ENCODE measurements around the gene BDKRB2.

Gene BDKRB2

DNA sequence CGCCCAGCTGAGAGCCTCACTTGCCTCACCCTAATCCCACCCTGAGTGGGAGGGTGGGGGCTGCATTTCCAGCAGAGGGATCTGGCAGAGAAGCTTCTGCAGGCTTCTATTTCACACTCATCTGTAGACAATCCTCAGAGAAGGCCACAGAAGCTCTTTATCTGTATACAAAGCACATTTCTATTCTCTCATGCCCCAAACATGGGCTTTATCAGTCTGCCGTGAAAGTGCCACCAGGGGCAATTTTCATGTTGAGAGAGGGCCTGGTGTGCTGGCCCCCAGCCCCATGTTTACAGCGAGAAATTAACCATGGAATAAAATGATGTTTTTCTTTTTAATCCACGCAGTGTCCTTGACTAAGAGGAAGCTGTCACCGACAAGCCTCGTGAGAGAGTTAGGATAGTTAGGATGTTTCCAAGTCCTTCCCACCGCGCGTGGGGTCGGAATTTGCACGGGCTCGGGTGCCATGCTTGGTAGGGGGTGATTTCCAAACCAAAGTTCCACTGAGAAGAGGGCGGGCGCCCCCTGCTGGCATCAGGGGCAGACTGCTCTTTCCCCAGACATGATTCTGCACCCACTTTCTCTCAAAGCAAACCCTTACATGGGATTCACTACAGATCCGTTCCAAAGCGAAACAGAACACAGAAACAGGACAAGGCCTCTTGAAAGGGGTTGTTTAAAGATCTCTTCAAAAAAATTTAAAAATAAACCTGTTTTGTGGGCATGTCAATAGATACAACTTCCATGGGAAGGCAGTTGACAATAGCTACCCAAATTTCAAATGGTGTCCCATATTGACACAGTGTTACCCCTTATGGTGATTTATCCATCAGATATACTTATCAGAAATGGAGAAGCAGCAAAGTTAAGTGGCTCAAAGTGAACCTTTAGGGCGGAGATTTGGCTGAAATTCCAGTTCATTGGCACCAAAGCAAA is 70.8 kb downstream of the BDKRB2 start:
- no peak for DNase-seq

GRCh38 chr14:96277890-96278289 is 73.3 kb downstream of the BDKRB2 start:
- DNase-seq, result no peak

DNA sequence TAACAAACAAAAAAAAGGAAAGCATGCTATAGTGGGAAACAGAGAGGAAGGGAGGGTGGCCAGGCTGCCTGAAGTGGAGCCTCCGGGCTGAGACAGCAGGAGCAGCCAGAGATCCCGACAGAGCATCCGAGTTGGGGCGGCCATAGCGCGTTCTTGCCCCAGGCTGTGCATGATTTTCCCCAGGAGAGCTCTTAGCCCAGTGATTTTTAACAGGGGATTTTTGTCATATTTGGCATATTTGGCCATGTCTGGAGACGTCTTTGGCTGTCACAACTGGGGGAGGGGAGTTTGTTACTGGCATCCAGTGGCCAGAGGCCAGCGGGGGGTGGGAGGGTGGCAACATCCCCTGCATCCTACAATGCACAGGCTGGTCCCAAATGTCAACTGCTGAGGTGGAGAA is 74.9 kb downstream of the BDKRB2 start:
- DNase-seq, result no peak

- no peak for DNase-seq
Measured at GRCh38 chr14:96280104-96280503, 75.5 kb downstream of the BDKRB2 start.

- no peak for DNase-seq
Measured at GRCh38 chr14:96281486-96281885, 76.8 kb downstream of the BDKRB2 start.

- DNase-seq, result no peak
Measured at GRCh38 chr14:96284008-96284407, 79.4 kb downstream of the BDKRB2 start.

DNA sequence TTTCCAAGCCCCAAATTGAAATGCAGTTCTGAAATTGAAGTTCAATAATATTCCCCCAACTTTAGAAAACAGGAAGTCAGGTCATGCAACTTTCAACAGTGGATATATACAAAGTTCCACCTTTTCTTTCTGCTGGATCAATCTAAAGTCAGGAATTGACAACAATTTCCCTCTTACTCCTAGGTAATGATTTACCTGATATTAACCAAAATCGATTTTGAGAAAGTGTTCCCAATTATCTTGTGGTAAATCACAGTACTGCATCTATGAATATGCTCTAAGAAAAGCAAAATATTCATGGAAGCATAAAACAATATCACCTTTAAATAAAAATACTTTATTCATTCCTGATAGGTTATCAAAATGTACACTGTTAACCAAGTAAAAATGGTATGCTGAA is 79.8 kb downstream of the BDKRB2 start:
- no peak for DNase-seq

- no peak for DNase-seq
Measured at GRCh38 chr14:96285667-96286066, 81.0 kb downstream of the BDKRB2 start.

GRCh38 chr14:96286251-96286650 is 81.6 kb downstream of the BDKRB2 start:
- DNase-seq, result no peak

- no peak for DNase-seq
Measured at GRCh38 chr14:96287856-96288255, 83.2 kb downstream of the BDKRB2 start.
